ENCODE results near the gene IFT57. TPM values are rescaled to one million over a fixed set of nuclear protein-coding genes. Genes with fewer than 3 reads are reported as not detected.

IFT57 gene
- total and polyA plus RNA-seq, 10 of the 15 experiments (the other 5 are each of a cell fraction or from before 2014, with no cell fraction given): 1.8 to 25.0 (median 7.5) TPM

- TF ChIP-seq EGR1 (IDR thresholded peaks at IDR 0.05; ENCODE audit: borderline replicate concordance in 1 of 2, low read depth in 2 of 2, low read length in 2 of 2): no peak; a peak in 1 of 3 replicates
- no peak for TF ChIP-seq NRF1 (conservative IDR thresholded peaks at IDR 0.05; ENCODE audit: low read depth, low read length)
- no peak for TF ChIP-seq ZNF384 (IDR thresholded peaks at IDR 0.05; ENCODE audit: borderline replicate concordance, low read depth, low read length)
- peak; percentile 74 for TF ChIP-seq DPF2 (IDR thresholded peaks at IDR 0.05)
- no peak for TF ChIP-seq HSF1 (IDR thresholded peaks at IDR 0.05; ENCODE audit: low read depth, low read length)
- peak; percentile 80 for TF ChIP-seq YY1 (IDR thresholded peaks at IDR 0.05; ENCODE audit: low read depth, low read length)
- TF ChIP-seq MEF2B (IDR thresholded peaks at IDR 0.05; ENCODE audit: partially characterized antibody, poor library complexity, severe bottlenecking): peak; percentile 90
- no peak for TF ChIP-seq YBX1 (IDR thresholded peaks at IDR 0.05)
- peak; percentile 94 for TF ChIP-seq JUNB (IDR thresholded peaks at IDR 0.05)
- TF ChIP-seq SPI1 (IDR thresholded peaks at IDR 0.05; ENCODE audit: borderline replicate concordance, insufficient read depth, low read depth, low read length): peak; percentile 96
- no peak for TF ChIP-seq ELK1 (IDR thresholded peaks at IDR 0.05; ENCODE audit: low read depth, low read length)
- TF ChIP-seq NR2C1 (IDR thresholded peaks at IDR 0.05): no peak
- TF ChIP-seq CBX5 (IDR thresholded peaks at IDR 0.05; ENCODE audit: low read depth): peak; percentile 76; the same call in 1 of the 2 replicates
- peak; percentile 28; the same call in 1 of the 2 replicates for TF ChIP-seq IRF4 (IDR thresholded peaks at IDR 0.05; ENCODE audit: low read depth, low read length)
- TF ChIP-seq BACH1 (IDR thresholded peaks at IDR 0.05; ENCODE audit: borderline replicate concordance): 0 out of 2 replicates have a peak, but pooled peaks have one; percentile 31
- TF ChIP-seq PAX8 (IDR thresholded peaks at IDR 0.05): peak; percentile 37; the same call in 1 of the 2 replicates
- peak; percentile 64 for TF ChIP-seq PBX3 (IDR thresholded peaks at IDR 0.05; ENCODE audit: insufficient replicate concordance, low read depth, low read length)
- TF ChIP-seq GATAD2B (conservative IDR thresholded peaks at IDR 0.05; ENCODE audit: low read depth): peak; percentile 74; the same call in 1 of the 2 replicates
- no peak for TF ChIP-seq E2F4 (IDR thresholded peaks at IDR 0.05; ENCODE audit: low read depth, low read length)
- TF ChIP-seq CREM (IDR thresholded peaks at IDR 0.05; ENCODE audit: low read depth): peak; percentile 60; the same call in 1 of the 2 replicates
- peak in 1 of 2 experiments; percentile 73 for TF ChIP-seq BHLHE40 (IDR thresholded peaks at IDR 0.05; ENCODE audit: borderline replicate concordance in 1 of 2, low read depth in 2 of 2, low read length in 1 of 2)
- TF ChIP-seq BRCA1 (IDR thresholded peaks at IDR 0.05; ENCODE audit: low read depth, low read length): no peak; the same call in 1 of the 2 replicates
- peak; percentile 48; the same call in 1 of the 2 replicates for TF ChIP-seq GABPA (IDR thresholded peaks at IDR 0.05; ENCODE audit: low read depth)
- no peak for TF ChIP-seq CREB1 (IDR thresholded peaks at IDR 0.05; ENCODE audit: low read depth)
- TF ChIP-seq SMARCA5 (IDR thresholded peaks at IDR 0.05): peak; percentile 88
- TF ChIP-seq RAD21 (IDR thresholded peaks at IDR 0.05; ENCODE audit: insufficient read depth, low read depth, low read length): peak; percentile 25
- TF ChIP-seq KDM1A (IDR thresholded peaks at IDR 0.05; ENCODE audit: borderline replicate concordance): no peak
Measured at GRCh38 chr3:108124337-108125152, 97.7 kb downstream of the IFT57 start (continued).
